ENCODE measurements around the gene SYNPR. TPM values are rescaled to one million over a fixed set of nuclear protein-coding genes. Genes with fewer than 3 reads are reported as not detected.

SYNPR gene
- total RNA-seq, 1 donor from 2014 or later = 119 TPM

DNA sequence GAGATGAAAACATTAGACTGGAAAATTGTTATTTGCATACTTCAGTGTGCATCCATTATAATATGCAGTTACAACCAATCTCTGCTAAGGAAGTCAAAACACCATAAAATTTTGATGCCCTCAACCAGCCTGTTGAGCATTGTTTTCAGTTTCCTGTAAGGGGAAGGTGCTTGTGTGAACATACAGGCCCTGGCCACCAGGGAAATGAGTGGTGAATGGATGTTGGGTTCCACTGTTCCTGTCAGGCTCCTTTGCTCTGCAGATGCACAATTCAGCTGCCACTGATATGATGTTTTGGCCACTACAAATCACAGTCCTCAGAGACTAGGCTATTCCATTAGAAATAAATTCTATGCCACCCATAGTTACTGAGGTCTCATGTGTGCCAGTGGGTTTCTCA is 184.6 kb downstream of the SYNPR start:
- FAIRE-seq (no peak), DNase-seq (ENCODE audit: low spot score in 2 of 2) (no peak)

DNA sequence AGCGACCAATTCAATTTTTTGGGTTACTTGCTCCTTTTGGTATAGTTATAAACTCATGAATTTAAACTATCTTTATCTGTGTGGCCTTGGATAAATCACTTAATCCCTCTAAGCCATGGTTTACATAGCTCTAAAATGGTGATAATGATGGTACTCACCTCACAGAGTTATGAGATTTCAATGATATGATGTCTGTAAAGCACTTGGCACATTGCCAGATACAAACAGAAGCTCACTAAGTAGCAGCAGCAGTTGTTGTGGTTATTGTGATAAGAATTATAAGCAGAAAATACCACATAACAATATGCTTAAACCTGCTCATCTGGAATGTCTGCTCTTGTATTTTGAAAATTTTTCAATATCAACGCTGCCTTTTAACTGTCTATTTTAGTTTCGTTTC is 189.3 kb downstream of the SYNPR start:
- DNase-seq (ENCODE audit: low spot score in 2 of 2) (no peak), FAIRE-seq (no peak)

DNA sequence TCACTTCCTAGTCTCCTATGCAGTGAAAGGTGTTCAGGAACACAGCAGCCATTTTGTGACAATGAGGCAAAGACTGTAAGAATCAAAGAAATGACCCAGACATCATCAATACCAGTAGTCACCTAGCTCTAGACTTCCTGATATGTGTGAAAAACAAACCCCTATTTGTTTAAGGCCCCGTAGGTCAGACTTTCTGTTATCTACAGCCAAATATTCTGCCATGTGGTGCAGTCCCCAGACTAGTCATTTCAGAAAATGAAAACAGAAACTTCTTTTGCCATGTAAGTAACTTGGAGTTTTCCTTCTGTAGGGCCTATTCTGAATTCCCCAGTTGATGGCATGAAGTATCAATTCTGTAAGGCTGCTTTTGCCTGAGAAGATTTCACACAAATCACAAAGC is 192.6 kb downstream of the SYNPR start:
- FAIRE-seq (no peak), DNase-seq (ENCODE audit: low spot score in 2 of 2) (no peak)

DNA sequence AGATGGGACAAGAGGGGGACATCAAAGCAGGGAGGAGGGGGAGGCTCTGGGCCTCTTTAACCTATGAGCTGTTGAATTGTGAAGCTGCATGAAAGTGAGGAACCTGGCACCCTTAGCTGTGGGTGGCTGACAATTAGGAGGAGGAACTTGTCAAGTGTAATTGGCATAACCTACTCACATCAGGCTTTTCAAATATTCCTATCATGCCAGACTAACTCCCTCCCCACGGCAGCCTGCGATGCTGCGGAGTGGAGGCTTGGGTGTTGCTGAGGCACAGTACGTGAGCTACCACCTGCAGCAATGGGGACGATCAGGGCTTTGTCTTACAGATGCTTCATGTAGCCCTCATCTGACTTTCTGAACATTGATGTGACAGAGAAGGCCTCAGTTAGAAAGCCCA is 193.7 kb downstream of the SYNPR start:
- DNase-seq (ENCODE audit: low spot score in 2 of 2) (no peak), FAIRE-seq (no peak)

DNA sequence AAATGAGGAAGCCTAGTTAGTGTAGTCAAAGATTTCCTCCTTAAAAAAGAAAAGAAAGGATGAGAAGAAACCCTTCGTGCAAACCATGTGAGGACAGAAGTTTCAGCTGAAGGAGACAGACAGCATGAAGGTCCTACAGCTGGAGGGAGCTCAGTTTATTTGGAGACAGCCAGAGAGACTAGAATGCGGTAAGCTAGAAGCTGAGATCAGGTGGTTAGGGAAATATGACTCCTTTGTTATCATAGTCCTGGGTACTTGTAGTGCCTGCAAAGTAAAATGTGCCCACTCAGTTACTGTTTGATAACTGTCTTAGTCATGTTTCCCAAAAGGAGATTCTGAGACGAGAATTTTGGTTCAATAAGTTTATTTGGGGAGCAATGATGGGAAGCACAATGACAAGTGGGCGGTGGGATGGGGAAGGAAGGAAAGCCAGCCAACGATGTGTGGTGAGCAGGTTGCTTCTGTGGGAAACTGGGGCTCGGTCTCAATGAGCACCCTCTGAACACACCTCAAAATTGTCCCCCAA is 195.6 kb downstream of the SYNPR start:
- FAIRE-seq (no peak), DNase-seq (ENCODE audit: low spot score in 2 of 2) (no peak)

DNA sequence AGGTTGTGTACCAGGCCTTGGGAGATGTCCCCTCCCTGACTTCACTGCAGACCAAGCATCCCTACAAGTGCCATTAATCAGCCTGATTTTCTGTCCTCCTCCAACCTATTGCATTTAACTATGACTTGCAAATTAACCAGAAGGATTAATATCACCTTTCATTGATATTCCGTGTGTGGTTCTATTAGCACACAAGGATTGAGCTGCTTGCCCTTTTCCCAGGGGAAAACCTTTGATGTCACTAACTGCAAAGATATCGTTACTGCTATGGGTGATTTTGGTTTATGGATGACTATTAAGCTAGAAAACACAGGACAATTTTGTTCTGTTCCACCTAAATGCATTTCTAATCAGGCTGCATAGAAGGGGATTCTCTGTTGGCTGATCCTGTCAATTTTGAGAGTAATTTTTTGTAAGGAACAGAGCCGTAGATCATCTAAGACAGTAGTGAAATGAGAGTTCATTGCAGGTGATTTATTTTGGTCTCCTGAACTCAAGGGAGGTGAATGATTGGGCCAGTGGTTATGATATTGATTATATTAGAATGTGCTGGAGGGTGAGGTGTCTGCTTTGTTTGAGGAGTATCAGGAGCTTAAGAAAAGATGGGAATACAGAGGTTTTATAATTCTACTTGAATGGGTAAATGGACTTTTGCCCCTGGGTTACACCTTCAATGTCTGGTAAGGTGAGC is 196.9 kb downstream of the SYNPR start:
- DNase-seq (ENCODE audit: low spot score in 2 of 2) = no peak

DNA sequence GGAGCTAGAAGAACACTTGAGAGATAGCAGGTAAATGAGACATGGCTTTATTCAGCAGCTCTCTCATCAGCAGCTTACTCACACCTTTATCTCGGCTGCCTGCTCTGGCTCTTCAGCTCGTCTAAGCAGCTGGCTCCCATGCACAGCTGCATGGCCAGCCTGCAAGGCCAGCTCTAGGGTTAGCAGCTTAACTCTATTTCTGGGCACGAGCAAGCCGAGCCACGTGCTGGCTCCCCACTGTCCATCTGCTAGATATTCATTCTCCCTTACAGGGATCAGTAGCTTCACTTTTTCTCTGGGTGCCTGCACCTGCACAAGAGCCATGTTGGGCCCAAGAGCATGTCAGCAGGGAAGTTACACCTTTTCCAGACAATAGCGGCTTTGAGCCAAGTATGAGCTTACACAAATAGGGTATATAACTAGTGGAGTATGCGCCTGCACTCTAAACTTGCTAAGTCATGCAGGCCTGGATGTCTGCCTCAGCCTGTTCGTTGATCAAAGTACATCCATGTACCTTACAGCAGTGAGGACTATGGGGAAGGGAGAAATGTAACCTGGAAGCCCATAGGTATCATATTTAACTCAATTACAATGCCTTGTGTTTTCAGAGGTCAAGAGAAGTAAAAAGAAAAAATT is 199.5 kb downstream of the SYNPR start:
- FAIRE-seq (no peak), DNase-seq (ENCODE audit: low spot score in 2 of 2) (no peak)

More for the DNA sequence above, 196.9 kb downstream of the SYNPR start:
- no peak for FAIRE-seq

DNA sequence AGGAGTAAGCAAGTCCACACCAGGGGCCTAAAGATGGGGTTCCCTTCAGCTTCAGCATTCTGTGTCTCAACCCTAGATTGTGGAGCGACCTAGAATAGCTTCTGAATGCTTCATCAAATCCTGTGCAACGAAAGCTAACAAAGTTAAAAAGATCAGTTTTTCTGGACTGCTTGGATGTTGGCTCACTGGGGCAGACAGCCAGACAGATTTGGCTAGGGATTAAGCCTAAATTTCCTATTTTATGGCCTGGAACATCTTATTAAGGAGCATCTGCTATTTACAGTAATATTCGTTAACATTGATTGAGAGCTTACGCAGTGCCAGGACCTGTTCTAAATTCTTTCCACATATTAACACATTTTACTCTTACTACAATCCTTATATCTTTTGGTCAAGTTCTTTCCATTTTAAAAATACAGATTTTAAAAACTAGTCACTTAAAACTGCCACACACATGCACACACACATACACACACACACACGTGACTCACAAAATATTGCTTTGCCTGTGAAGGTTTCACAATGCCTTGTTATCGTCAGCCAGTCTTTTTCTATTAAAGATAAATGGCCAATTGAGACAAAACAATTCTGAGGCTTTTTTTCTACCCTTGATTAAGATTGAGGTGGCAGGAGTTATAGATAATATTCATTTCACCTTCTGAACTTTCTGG is 201.0 kb downstream of the SYNPR start:
- FAIRE-seq = no peak
- no peak for DNase-seq (ENCODE audit: low spot score in 2 of 2)

DNA sequence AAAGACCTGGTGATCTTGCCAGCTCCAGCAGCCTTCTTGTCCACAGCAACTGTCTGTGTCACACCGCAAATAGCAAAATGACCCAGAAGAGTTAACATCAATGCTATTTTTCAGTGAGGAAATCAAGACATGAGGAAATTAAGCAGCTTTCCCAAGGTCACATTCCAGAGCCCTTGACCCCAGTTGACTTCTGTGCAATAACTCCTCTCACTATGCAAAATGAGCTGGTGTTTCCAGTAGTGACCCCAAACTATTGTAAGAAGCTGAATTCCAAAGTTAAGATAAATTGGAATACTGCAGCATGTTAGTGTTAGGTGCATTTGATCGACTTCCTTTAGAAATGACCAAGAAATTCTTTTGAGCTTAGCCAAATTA is 201.5 kb downstream of the SYNPR start:
- DNase-seq (ENCODE audit: low spot score in 2 of 2) (no peak), FAIRE-seq (no peak)

DNA sequence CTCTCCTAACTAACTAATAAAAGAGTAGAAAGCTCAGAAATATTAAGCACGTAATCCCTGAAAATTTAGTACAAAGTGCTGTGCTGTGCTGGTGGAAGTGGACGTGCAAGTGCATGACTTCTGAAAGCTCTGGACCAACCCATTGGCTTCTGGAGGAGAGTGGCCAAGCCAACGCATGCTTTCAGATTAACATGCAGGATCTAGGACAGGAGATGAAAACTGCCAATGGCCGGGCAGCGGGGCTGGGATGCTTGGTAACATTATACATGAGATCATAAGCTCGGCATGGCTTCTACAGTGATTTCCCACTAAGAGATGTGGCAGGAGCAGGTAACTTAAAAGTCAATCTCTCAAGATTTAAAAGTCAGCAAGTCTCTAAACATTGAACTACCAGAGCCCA is 203.5 kb downstream of the SYNPR start:
- no peak for FAIRE-seq
- no peak for DNase-seq (ENCODE audit: low spot score in 2 of 2)

DNA sequence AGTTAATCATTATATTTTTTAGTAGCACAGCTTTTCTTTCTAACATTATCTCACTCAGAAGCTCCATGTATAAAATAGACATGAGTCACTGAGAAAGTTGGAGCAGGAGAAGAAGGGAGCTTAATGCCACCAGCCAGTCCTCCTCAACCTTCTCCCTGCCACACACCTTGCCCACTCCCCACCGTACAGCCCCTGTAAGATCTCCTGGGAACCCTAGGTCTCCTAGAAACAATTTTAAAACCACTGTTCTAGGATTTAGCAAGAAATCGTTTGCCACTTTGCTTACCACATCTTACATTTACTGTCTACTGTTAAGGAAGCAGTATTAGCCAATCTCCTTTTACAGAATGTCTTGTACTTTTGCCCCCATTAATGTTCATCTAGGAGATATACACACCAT is 204.2 kb downstream of the SYNPR start:
- DNase-seq (ENCODE audit: low spot score in 2 of 2) (no peak), FAIRE-seq (no peak)

DNA sequence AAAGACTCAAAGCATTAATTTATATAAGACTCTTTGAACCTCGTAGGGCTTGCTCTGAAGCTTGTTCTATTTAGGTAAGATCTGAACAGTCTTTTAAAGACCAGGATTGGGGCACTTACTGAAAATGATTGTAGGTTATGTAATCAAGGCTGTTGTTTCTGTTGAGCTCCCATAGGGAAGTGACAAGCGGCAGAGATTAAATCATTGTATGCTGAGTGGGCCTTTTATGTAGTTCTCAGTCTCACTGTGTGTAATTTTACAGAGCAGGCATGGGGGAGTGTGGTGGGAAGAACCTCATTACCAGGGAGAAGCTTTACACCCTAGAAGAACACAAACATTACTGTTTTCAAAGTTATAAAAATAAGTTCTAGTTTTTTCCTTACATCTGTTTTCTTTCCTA is 214.4 kb downstream of the SYNPR start:
- no peak for FAIRE-seq

DNA sequence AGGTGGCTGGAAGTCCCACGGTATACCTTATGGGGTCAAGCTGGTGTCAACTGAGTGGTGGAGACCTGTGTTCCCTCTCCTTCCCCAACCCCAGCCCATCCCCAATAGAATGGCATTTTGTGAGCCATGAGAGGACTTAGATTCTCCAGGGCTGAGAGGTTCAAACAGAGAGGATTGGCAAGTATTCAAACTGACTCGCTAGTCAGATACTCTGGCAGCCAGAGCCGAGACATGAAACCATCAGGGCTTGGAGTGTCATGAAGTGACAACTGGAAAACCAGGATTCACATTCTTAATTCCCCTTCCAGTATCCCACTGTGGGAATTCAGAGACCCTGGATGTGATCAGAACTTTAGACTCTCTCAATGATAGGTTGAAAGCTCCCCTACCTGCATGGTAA is 215.0 kb downstream of the SYNPR start:
- DNase-seq (ENCODE audit: low spot score in 2 of 2) = no peak
- no peak for FAIRE-seq

More for the DNA sequence above, 214.4 kb downstream of the SYNPR start:
- DNase-seq (ENCODE audit: low spot score in 2 of 2) = peak in 1 of 2 donors; percentile 13

DNA sequence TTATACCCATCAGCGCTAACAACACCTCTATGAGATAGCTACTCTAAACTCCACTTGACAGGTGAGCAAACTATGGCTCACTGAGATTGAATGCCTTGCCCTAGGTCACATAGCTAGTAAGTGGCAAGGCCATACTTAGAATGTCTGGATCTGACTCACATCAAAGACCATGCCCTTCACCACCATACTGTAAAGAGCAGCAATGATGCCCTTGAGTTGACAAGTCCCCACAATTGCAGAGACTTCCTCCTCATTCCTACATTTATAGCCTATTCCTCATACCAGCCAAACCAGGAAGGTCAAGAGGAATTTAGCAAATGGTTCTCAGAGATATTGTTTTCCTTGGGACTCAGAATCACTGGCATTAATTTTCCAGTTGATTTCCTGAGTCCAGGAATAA is 216.5 kb downstream of the SYNPR start:
- no peak for FAIRE-seq
- DNase-seq (ENCODE audit: low spot score in 2 of 2) = no peak

DNA sequence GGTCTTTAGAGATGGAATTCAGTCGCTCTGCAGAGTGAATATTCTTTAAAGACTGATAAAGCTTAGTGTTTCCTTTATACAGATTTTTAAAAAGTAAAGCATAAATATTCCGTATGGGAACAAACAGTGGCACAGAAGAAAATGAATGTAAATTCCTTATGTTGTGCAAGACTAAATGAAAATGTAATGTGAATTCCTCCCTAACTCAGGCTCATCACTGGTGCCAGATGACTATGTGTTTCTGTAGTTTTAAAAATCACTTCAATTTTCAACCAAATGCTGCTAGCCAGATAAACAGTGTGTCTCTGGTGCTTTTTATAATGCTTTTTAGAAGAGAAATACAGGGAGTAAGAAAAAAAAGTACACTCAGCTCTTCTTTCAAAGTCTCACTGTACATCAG is 219.5 kb downstream of the SYNPR start:
- FAIRE-seq = no peak
- no peak for DNase-seq (ENCODE audit: low spot score in 2 of 2)

DNA sequence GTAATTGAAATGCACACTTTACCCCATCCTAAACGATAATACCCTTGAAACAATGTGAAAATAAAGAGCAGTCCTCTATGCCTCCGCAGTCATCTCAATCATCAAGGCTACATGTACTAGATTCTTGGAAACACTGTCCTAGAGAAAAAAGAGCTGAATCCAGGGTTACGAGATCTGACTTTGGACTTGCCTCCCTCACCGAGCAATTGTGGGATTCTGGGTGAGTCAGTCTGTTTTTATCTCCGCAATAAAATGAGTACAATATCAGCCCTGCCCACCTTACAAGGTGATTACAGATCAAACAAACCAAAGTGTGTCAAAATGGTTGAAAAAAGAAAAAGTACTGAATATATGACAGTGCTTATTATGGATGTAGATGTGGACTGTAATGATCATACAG is 222.1 kb downstream of the SYNPR start:
- no peak for DNase-seq (ENCODE audit: low spot score in 2 of 2)
- no peak for FAIRE-seq

DNA sequence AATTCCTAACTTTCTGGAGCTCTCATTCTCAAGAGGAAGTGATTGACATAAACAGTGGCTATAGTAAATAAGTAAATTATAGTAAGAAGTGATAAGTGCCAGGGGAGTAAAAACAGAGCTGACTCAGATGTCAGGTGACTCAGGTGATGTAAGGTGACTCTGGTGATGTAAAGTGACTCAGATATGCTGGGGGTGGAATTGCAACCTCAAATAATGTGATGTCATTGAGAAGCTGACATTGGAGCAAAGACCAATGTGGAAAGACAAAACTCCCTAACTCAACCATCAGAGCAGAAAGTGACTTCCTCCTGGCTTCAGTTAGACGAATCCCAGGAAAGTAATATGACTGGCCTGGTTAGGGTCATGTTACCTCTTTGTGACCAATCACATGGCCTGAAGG is 230.2 kb downstream of the SYNPR start:
- FAIRE-seq (no peak), DNase-seq (ENCODE audit: low spot score in 2 of 2) (no peak)

DNA sequence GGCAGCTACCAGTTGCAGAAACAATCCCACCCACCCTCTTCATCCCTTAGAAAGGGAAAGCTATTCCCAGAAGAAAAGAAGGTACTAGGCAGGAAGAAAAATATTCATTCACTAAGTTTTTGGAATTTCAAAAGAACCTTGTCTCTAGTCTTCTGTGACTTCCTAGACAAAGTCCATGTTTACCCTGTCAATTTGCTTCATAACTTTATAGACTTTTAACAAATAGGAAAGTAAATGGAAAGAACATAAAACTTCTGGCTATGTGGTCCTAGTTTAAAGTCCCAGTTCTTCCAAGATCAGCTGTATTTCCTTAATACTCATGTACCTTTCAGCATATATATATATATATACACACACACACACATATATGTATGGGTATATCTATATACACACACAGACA is 230.7 kb downstream of the SYNPR start:
- no peak for DNase-seq (ENCODE audit: low spot score in 2 of 2)
- no peak for FAIRE-seq

DNA sequence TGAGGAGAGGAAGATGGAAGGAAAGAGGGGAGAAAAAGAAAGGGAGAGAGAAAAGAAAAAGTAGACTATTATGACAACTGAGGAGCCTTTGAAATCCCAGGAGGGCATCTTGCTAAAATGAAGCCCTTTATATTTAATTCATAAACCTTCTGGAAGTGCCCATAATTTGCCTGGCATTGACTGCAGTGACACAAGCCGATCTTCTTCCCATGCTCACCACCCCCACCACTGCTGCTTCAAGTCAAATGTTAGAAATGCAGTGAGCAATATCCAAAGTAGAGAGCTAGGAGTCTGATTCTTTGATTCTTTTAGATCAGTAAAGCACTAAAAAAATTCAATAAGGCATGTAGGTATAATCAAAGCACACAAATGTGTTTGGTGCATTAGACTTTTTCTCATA is 235.7 kb downstream of the SYNPR start:
- DNase-seq (ENCODE audit: low spot score in 2 of 2) = no peak
- FAIRE-seq = no peak

DNA sequence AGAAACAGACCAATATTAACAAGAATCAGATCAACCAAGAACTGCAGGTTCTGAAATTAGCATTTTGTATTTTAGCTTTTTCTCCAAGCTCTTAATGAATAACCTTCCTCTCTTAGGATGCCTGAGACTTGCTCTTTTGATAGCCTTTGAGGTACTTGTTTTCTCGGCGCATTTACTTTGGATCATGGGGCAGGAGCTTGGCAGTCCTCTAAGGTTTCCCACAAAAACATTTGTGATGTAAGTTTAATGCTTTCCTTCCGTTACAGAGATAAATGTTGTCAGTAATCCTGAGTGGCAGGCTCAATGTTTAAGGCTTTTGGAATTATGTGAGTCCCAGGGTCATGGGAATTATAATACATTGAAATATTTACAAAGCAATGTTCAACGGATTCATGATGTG is 236.6 kb downstream of the SYNPR start:
- no peak for DNase-seq (ENCODE audit: low spot score in 2 of 2)
- FAIRE-seq = no peak

DNA sequence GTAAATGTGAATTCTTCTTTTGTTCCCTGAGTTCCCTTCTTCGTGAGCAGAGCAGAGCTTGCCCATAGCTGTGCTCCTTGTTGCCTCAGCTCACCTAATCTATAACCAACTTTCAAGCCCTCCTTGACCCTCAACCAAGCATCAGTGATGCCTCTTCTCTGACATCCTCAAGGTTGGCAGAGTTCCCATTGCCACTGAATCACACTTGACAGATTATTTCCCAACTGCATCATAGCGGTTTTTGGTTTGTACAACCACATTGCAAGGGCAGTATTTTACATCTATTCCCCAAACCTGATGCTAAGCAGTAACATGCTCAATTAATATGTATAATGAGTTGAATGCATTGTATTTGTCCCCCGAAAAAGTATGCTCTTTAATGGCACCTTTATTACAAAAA is 241.3 kb downstream of the SYNPR start:
- no peak for DNase-seq (ENCODE audit: low spot score in 2 of 2)
- FAIRE-seq = no peak

DNA sequence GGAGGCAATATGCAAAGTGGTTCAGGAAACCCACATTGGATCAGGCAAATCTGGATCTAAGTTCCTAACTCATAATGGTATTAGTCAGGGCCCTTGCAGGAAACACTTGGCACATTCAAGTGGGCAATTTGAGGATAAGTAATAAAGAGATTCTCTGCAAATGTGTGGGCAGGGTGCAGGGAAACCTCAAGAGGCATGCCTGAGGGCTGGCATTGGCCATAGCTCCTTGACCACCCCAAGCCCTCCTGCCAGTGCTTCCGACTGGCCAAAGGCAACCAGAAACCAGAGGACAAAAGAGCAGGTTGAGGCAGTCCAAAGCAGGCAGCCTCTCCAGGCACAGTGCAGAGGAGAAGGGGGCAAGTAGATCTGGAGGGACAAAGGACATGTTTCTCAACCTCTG is 243.5 kb downstream of the SYNPR start:
- FAIRE-seq (no peak), DNase-seq (ENCODE audit: low spot score in 2 of 2) (no peak)

Measured in frontal cortex (tissue), 4 donors.